GM19324 (cell line): ENCODE measurements around the gene MFRP.
A peak's percentile ranks its signal among the peaks of the same experiment; 100 is the strongest.

Source experiments
- ATAC-seq: cut with Tn5 transposase; IDR thresholded peaks from one replicate; pipeline ENCODE4 v1.9.1; 2021; ENCODE audit warnings: mild to moderate bottlenecking, moderate library complexity; ENCODE audit not compliant: unreplicated experiment, low FRiP score

Gene MFRP

GRCh38 chr11:119359365-119360214 lies 13.1 kb upstream of the MFRP start:
- no peak for ATAC-seq

- no peak for ATAC-seq
These were observed 10.6 kb upstream of the MFRP start for GRCh38 chr11:119357074-119357473.

GRCh38 chr11:119356349-119357031 lies 10.0 kb upstream of the MFRP start:
- peak; percentile 54 for ATAC-seq

- no peak for ATAC-seq
These were observed 8.8 kb upstream of the MFRP start for GRCh38 chr11:119355091-119355843.

GRCh38 chr11:119352857-119353260 lies 6.4 kb upstream of the MFRP start:
- no peak for ATAC-seq

- ATAC-seq = no peak
These were observed 4.7 kb upstream of the MFRP start for GRCh38 chr11:119351232-119351631.

GRCh38 chr11:119350302-119350701 lies 3.8 kb upstream of the MFRP start:
- no peak for ATAC-seq

- no peak for ATAC-seq
These were observed 1.6 kb upstream of the MFRP start for GRCh38 chr11:119347940-119348605.

GRCh38 chr11:119347242-119347641 lies 737 bp upstream of the MFRP start:
- ATAC-seq = no peak

- no peak for ATAC-seq
These were observed 820 bp downstream of the MFRP start for GRCh38 chr11:119345685-119346084.

- no peak for ATAC-seq
These were observed 2.1 kb downstream of the MFRP start for GRCh38 chr11:119344291-119345010.

GRCh38 chr11:119343726-119344125 lies 2.8 kb downstream of the MFRP start:
- no peak for ATAC-seq

GRCh38 chr11:119342362-119343130 lies 4.0 kb downstream of the MFRP start:
- no peak for ATAC-seq

- no peak for ATAC-seq
These were observed 4.5 kb downstream of the MFRP start for GRCh38 chr11:119342023-119342300.

- no peak for ATAC-seq
These were observed 5.1 kb downstream of the MFRP start for GRCh38 chr11:119341222-119342022.

- ATAC-seq = no peak
These were observed 5.9 kb downstream of the MFRP start, which contains the start of gene C1QTNF5 for GRCh38 chr11:119340335-119341221. TSS of gene C1QTNF5 (minus strand) at chr11:119340883. CDS start at chr11:119340397, 486 bp downstream.

- no peak for ATAC-seq
These were observed 6.7 kb downstream of the MFRP start for GRCh38 chr11:119339589-119340334.
